Progenitor cell of endocrine pancreas (in vitro differentiated cells): ENCODE results near the gene CAPN11. TPM values are rescaled to one million over a fixed set of nuclear protein-coding genes. Genes with fewer than 3 reads are reported as not detected.

Experiments
- DNase-seq: peaks from one replicate; pipeline ENCODE4 v3.0.0; 2021; ENCODE audit warnings: low spot score; ENCODE audit not compliant: unreplicated experiment
- H3K27ac Mint-ChIP-seq: 2 replicates; pipeline ENCODE4 v1.8.0; 2021; ENCODE audit warnings: mild to moderate bottlenecking, moderate library complexity, mixed read lengths
- H3K27me3 Mint-ChIP-seq: 2 replicates; pipeline ENCODE4 v1.8.0; 2021; ENCODE audit warnings: mixed read lengths
- H3K36me3 Mint-ChIP-seq: 2 replicates; pipeline ENCODE4 v1.8.0; 2022; ENCODE audit warnings: mixed read lengths; ENCODE audit not compliant: insufficient read depth
- H3K4me1 Mint-ChIP-seq: 2 replicates; pipeline ENCODE4 v1.8.0; 2021; ENCODE audit warnings: low read depth, mixed read lengths
- H3K4me3 Mint-ChIP-seq: 2 replicates; pipeline ENCODE4 v1.8.0; 2021; ENCODE audit warnings: low read depth, mild to moderate bottlenecking, moderate library complexity, mixed read lengths
- H3K9me3 Mint-ChIP-seq: 2 replicates; pipeline ENCODE4 v1.8.0; 2021; ENCODE audit warnings: low read depth, mixed read lengths
- CTCF ChIP-seq: fragments of 200-600 bp; sonication (generic); IDR thresholded peaks from one replicate; pipeline ENCODE4 v1.5.0; 2021; ENCODE audit warnings: antibody characterized with exemption, mild to moderate bottlenecking; ENCODE audit not compliant: unreplicated experiment
- total RNA-seq: library from RNA; stranded (reverse); gene quantifications from 2 replicates; pipeline ENCODE4 v1.2.1, GENCODE V29; 2021

Gene CAPN11
- total RNA-seq, 1 donor from 2014 or later: not detected

GRCh38 chr6:44227148-44227793, 68.7 kb downstream of the CAPN11 start:
- Mint-ChIP-seq H3K27me3 (peaks cover 15% of the 10 kb centered on the region), H3K4me1 (peaks cover 30% of the 10 kb centered on the region), H3K36me3 (peaks cover 2% of the 10 kb centered on the region), H3K4me3 (no peak overlapping the region), H3K27ac (no peak overlapping the region), H3K9me3 (no peaks in the 10 kb centered on the region)
- no peak for TF ChIP-seq CTCF
- no peak for DNase-seq

- Mint-ChIP-seq H3K9me3 (no peaks in the 10 kb centered on the region), H3K4me1 (peaks cover 27% of the 10 kb centered on the region), H3K27me3 (peaks cover 9% of the 10 kb centered on the region), H3K36me3 (peaks cover 5% of the 10 kb centered on the region), H3K27ac (peak overlapping the region; percentile 33), H3K4me3 (no peak overlapping the region)
- TF ChIP-seq CTCF: no peak
- no peak for DNase-seq
Measured at GRCh38 chr6:44228031-44228430, 69.4 kb downstream of the CAPN11 start.

- H3K36me3 Mint-ChIP-seq: peaks cover 5% of the 10 kb centered on the region
- peaks cover 26% of the 10 kb centered on the region for H3K4me1 Mint-ChIP-seq
- no peaks in the 10 kb centered on the region for H3K9me3 Mint-ChIP-seq
- no peak overlapping the region for H3K27ac Mint-ChIP-seq
- no peak for DNase-seq
- TF ChIP-seq CTCF: no peak
- no peak overlapping the region for H3K4me3 Mint-ChIP-seq
- peaks cover 7% of the 10 kb centered on the region for H3K27me3 Mint-ChIP-seq
Measured at GRCh38 chr6:44228433-44228832, 69.8 kb downstream of the CAPN11 start.

- H3K9me3 Mint-ChIP-seq: no peaks in the 10 kb centered on the region
- peaks cover 26% of the 10 kb centered on the region for H3K4me1 Mint-ChIP-seq
- no peak overlapping the region for H3K4me3 Mint-ChIP-seq
- DNase-seq: no peak
- TF ChIP-seq CTCF: no peak
- peaks cover 5% of the 10 kb centered on the region for H3K36me3 Mint-ChIP-seq
- H3K27ac Mint-ChIP-seq: no peak overlapping the region
- H3K27me3 Mint-ChIP-seq: peaks cover 7% of the 10 kb centered on the region
Measured at GRCh38 chr6:44228836-44229235, 70.2 kb downstream of the CAPN11 start.

GRCh38 chr6:44229376-44230033, 70.9 kb downstream of the CAPN11 start:
- Mint-ChIP-seq H3K4me1 (peaks cover 20% of the 10 kb centered on the region), H3K27ac (no peak overlapping the region), H3K4me3 (no peak overlapping the region), H3K27me3 (peaks cover 4% of the 10 kb centered on the region), H3K36me3 (peaks cover 5% of the 10 kb centered on the region), H3K9me3 (no peaks in the 10 kb centered on the region)
- no peak for TF ChIP-seq CTCF
- DNase-seq: no peak
